ENCODE data around the gene LMNTD1. TPM values are rescaled to one million over a fixed set of nuclear protein-coding genes. Genes with fewer than 3 reads are reported as not detected.
A peak's percentile ranks its signal among the peaks of the same experiment; 100 is the strongest.

The LMNTD1 gene
- total and polyA plus RNA-seq, 9 of the 15 experiments (the other 6 are each of a cell fraction or from before 2014, with no cell fraction given) = not detected

DNA sequence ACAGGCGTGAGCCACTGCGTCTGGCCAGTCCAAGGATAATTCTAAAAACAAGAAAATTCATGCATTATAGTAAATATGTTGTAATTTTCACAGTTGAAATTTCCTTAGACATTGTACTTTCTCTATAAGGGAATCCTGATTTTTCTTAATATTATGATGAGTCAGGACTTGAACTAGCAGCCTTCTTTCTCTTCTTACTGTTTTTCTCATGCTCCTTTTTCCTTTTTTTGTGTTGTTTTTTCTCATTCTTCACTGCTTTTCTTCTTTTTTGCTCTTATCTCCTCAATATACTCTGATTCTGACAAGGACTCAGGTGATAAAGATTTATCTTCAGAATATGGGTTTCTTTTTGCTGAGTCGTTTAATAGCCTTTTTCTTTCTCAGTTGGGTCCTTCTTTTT lies 117.7 kb downstream of the LMNTD1 start:
- H3K4me2 ChIP-seq (ENCODE audit: insufficient read depth, low read length) = no peak overlapping the region
- no peaks in the 10 kb centered on the region; a peak in 1 of 5 replicates for H3K27me3 ChIP-seq (ENCODE audit: control insufficient read depth in 2 of 2, insufficient read depth in 2 of 2, low read length in 2 of 2)
- DNase-seq (ENCODE audit: extremely low read depth in 1 of 4, low spot score in 3 of 4) = no peak
- no peaks in the 10 kb centered on the region for H3K9me1 ChIP-seq (ENCODE audit: control insufficient read depth, insufficient read depth, low read length)
- BruUV-seq (replicated peaks) = no TSS peak
- in situ Hi-C loops (cut with MboI) (no loop called here), intact Hi-C loops (cut with micrococcal nuclease) (no loop called here)
- WGBS (ENCODE audit: insufficient coverage, low coverage, missing lambda C conversion rate) = 0% methylated on average over 3 of the region's 3 CpGs
- no peak overlapping the region for H3K4me3 ChIP-seq
- no peaks in the 10 kb centered on the region for H3K4me1 ChIP-seq (replicated peaks in 1 of 2; ENCODE audit: control insufficient read depth in 2 of 2, insufficient read depth in 2 of 2, low read length in 2 of 2)
- no peak for FAIRE-seq
- H3K27ac ChIP-seq (ENCODE audit: extremely low read depth, low read depth, low read length) = no peak overlapping the region
- TF ChIP-seq ZNF253 (CRISPR knock-in tag; conservative IDR thresholded peaks at IDR 0.05) (no peak), RB1 (IDR thresholded peaks at IDR 0.05; ENCODE audit: low read depth) (no peak), ZNF316 (IDR thresholded peaks at IDR 0.05) (peak; percentile 78), CBX2 (IDR thresholded peaks at IDR 0.05; ENCODE audit: insufficient read depth, low read length, poor library complexity, severe bottlenecking) (no peak), COPS2 (conservative IDR thresholded peaks at IDR 0.05) (no peak), BACH1 (tag; IDR thresholded peaks at IDR 0.05) (no peak), ZNF764 (CRISPR knock-in tag; IDR thresholded peaks at IDR 0.05; ENCODE audit: low read depth) (no peak), MAFG (tag; conservative IDR thresholded peaks at IDR 0.05) (no peak; the same call in 1 of the 2 replicates), C11orf30 (IDR thresholded peaks at IDR 0.05; ENCODE audit: low read depth) (peak; percentile 61), DLX4 (CRISPR knock-in tag; IDR thresholded peaks at IDR 0.05) (no peak), ZNF778 (CRISPR knock-in tag; IDR thresholded peaks at IDR 0.05) (no peak), ZNF717 (CRISPR knock-in tag; IDR thresholded peaks at IDR 0.05) (no peak), EGR1 (conservative IDR thresholded peaks at IDR 0.05) (no peak), POLR2AphosphoS5 (IDR thresholded peaks at IDR 0.05; ENCODE audit: control insufficient read depth, insufficient read depth, low read depth, low read length) (no peak), CHD4 (IDR thresholded peaks at IDR 0.05; ENCODE audit: insufficient read depth, insufficient replicate concordance, low read depth, low read length, poor library complexity, severe bottlenecking) (no peak)
- no peaks in the 10 kb centered on the region for H3K79me2 ChIP-seq (ENCODE audit: control insufficient read depth, insufficient read depth, low read length)
- H2AFZ ChIP-seq (ENCODE audit: low read depth, low read length) = no peak overlapping the region
- H3K9ac ChIP-seq (ENCODE audit: insufficient read depth in 1 of 2, low read depth in 2 of 2, low read length in 2 of 2) = no peak overlapping the region
- ATAC-seq = no peak
- no peaks in the 10 kb centered on the region for H3K9me3 ChIP-seq (replicated peaks; ENCODE audit: control insufficient read depth, insufficient read depth, low read depth, low read length)
- POLR2A ChIA-PET = no interaction called here
- CTCF ChIA-PET (ENCODE audit: low intra/inter-chr PET ratio) = interaction anchor here (2.3 kb wide), 1 partner anchor 594 kb away, joined by 9 read pairs; no protein-coding TSS in a partner anchor
- no peaks in the 10 kb centered on the region for H3K36me3 ChIP-seq (ENCODE audit: control insufficient read depth, insufficient read depth, low read length)
- no peaks in the 10 kb centered on the region for H4K20me1 ChIP-seq (replicated peaks; ENCODE audit: control insufficient read depth, insufficient read depth, low read length)

All from K562 (cell line).